WTC11 (cell line): ENCODE results near the gene CLOCK. TPM values are rescaled to one million over a fixed set of nuclear protein-coding genes. Genes with fewer than 3 reads are reported as not detected.

Source experiments
- ATAC-seq: fragments of 200-7000 bp; cut with Tn5 transposase; 2 replicates; pipeline ENCODE4 v1.10.0; 2021; ENCODE audit warnings: mild to moderate bottlenecking, moderate library complexity
- CTCF ChIA-PET: fragments of 300-600 bp; sonication (Branson Sonifier 250); formaldehyde crosslinking; loops from one replicate; lab custom pipeline; 2021; ENCODE audit warnings: antibody characterized with exemption; lab: Charles Lee
- POLR2A ChIA-PET: fragments of 350-600 bp; sonication (Branson Sonifier 250); formaldehyde crosslinking; loops from one replicate; lab custom pipeline; 2021; ENCODE audit warnings: antibody characterized with exemption; lab: Charles Lee
- DNase-seq: peaks from one replicate; pipeline ENCODE4 v3.0.0; 2021; ENCODE audit warnings: low spot score
- H3K27ac Mint-ChIP-seq: 2 replicates; pipeline ENCODE4 v1.8.0; 2021; ENCODE audit warnings: mixed read lengths
- H3K27me3 Mint-ChIP-seq: 2 replicates; pipeline ENCODE4 v1.8.0; 2021; ENCODE audit warnings: low read depth, mild to moderate bottlenecking, moderate library complexity, mixed read lengths
- H3K36me3 Mint-ChIP-seq: 2 replicates; pipeline ENCODE4 v1.8.0; 2021; ENCODE audit warnings: mixed read lengths
- H3K4me1 Mint-ChIP-seq: 2 replicates; pipeline ENCODE4 v1.8.0; 2022; ENCODE audit warnings: mixed read lengths
- H3K4me3 Mint-ChIP-seq: 2 replicates; pipeline ENCODE4 v1.8.0; 2021; ENCODE audit warnings: mild to moderate bottlenecking, moderate library complexity, mixed read lengths
- H3K9me3 Mint-ChIP-seq: 2 replicates; pipeline ENCODE4 v1.8.0; 2021; ENCODE audit warnings: mixed read lengths
- ESRRA ChIP-seq: sonication (generic); formaldehyde crosslinking; IDR thresholded peaks from 2 replicates; pipeline ENCODE4 v1.8.1; 2022; ENCODE audit warnings: mild to moderate bottlenecking, missing genetic modification reagents, borderline replicate concordance
- FOXJ3 ChIP-seq: sonication (generic); formaldehyde crosslinking; IDR thresholded peaks from 2 replicates; pipeline ENCODE4 v1.9.0; 2021; ENCODE audit warnings: missing genetic modification reagents, mild to moderate bottlenecking, borderline replicate concordance
- FOXK1 ChIP-seq: sonication (generic); formaldehyde crosslinking; IDR thresholded peaks from 2 replicates; pipeline ENCODE4 v1.8.0; 2022; ENCODE audit warnings: mild to moderate bottlenecking, moderate library complexity, missing genetic modification reagents
- KAT7 ChIP-seq: sonication (generic); formaldehyde crosslinking; IDR thresholded peaks from 2 replicates; pipeline ENCODE4 v1.8.1; 2023; ENCODE audit warnings: missing genetic modification reagents, mild to moderate bottlenecking, borderline replicate concordance
- MYBL2 ChIP-seq: sonication (generic); formaldehyde crosslinking; IDR thresholded peaks from 2 replicates; pipeline ENCODE4 v1.8.1; 2023; ENCODE audit warnings: mild to moderate bottlenecking, moderate library complexity, missing genetic modification reagents
- NFATC4 ChIP-seq: fragments of 250-450 bp; sonication (Bioruptor Pico); IDR thresholded peaks from 2 replicates; pipeline ENCODE4 v1.9.0; 2021; ENCODE audit warnings: mild to moderate bottlenecking
- NFYB ChIP-seq: sonication (generic); formaldehyde crosslinking; conservative IDR thresholded peaks from 2 replicates; pipeline ENCODE4 v1.8.0; 2022; ENCODE audit warnings: low read depth, missing genetic modification reagents
- SMAD4 ChIP-seq: sonication (generic); formaldehyde crosslinking; IDR thresholded peaks from 2 replicates; pipeline ENCODE4 v1.8.0; 2022; ENCODE audit warnings: mild to moderate bottlenecking, missing genetic modification reagents
- ZBTB21 ChIP-seq: sonication (generic); formaldehyde crosslinking; IDR thresholded peaks from 2 replicates; pipeline ENCODE4 v1.8.1; 2023; ENCODE audit warnings: mild to moderate bottlenecking, missing genetic modification reagents, borderline replicate concordance
- total RNA-seq: library from RNA; stranded (reverse); gene quantifications from 3 replicates; pipeline ENCODE4 v1.2.3, GENCODE V29; 2021
- TF ChIP-seq, protein P1 (sequence below): sonication (generic); formaldehyde crosslinking; IDR thresholded peaks from 2 replicates; pipeline ENCODE4 v1.8.0; 2022; ENCODE audit warnings: missing genetic modification reagents
- TF ChIP-seq, protein P2 (sequence below): fragments of 250-450 bp; sonication (Bioruptor Pico); IDR thresholded peaks from 2 replicates; pipeline ENCODE4 v1.9.0; 2021; ENCODE audit warnings: mild to moderate bottlenecking
- TF ChIP-seq, protein P3 (sequence below): sonication (generic); formaldehyde crosslinking; IDR thresholded peaks from 2 replicates; pipeline ENCODE4 v1.8.1; 2023; ENCODE audit warnings: mild to moderate bottlenecking, missing genetic modification reagents
- TF ChIP-seq, protein P4 (sequence below): fragments of 250-450 bp; sonication (Bioruptor Pico); conservative IDR thresholded peaks from 2 replicates; pipeline ENCODE4 v1.9.0; 2021; ENCODE audit warnings: mild to moderate bottlenecking

The CLOCK gene
- total RNA-seq, 1 experiment from 2014 or later, result 18.6 TPM

DNA sequence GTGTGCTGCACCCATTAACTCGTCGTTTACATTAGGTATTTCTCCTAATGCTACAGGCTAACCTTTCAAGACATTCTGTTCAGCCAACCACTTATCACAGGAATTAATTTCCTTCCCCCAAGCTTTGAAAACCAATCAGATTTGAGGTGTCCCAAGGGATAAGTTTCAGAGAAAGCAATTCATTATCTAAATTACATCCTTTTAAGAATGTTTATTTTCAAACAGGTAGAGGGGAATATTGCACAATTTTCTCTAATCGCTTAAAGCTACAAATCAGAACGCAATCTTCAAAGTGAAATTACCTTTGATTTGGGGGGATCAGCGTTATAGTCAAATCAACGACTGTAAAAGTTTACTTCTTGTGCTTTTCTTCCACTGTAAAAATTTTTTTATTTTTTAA, 1.6 kb downstream of the CLOCK start:
- no peaks in the 10 kb centered on the region for H3K36me3 Mint-ChIP-seq
- peak overlapping the region; percentile 90 for H3K4me3 Mint-ChIP-seq
- H3K4me1 Mint-ChIP-seq, result peaks cover 65% of the 10 kb centered on the region
- no peaks in the 10 kb centered on the region for H3K27me3 Mint-ChIP-seq
- no peak for ATAC-seq
- peak overlapping the region; percentile 61; the same call in 1 of the 2 replicates for H3K27ac Mint-ChIP-seq
- DNase-seq, result no peak
- ChIA-PET POLR2A (interaction anchor here (1.5 kb wide), 1 partner anchor 90 kb away, joined by 5 read pairs; no protein-coding TSS in a partner anchor), CTCF (interaction anchor here (0.6 to 1.6 kb wide), 8 partner anchors 11 to 929 kb away, joined by 3 to 9 read pairs (median 4); no protein-coding TSS in a partner anchor)
- TF ChIP-seq, protein P1, sequence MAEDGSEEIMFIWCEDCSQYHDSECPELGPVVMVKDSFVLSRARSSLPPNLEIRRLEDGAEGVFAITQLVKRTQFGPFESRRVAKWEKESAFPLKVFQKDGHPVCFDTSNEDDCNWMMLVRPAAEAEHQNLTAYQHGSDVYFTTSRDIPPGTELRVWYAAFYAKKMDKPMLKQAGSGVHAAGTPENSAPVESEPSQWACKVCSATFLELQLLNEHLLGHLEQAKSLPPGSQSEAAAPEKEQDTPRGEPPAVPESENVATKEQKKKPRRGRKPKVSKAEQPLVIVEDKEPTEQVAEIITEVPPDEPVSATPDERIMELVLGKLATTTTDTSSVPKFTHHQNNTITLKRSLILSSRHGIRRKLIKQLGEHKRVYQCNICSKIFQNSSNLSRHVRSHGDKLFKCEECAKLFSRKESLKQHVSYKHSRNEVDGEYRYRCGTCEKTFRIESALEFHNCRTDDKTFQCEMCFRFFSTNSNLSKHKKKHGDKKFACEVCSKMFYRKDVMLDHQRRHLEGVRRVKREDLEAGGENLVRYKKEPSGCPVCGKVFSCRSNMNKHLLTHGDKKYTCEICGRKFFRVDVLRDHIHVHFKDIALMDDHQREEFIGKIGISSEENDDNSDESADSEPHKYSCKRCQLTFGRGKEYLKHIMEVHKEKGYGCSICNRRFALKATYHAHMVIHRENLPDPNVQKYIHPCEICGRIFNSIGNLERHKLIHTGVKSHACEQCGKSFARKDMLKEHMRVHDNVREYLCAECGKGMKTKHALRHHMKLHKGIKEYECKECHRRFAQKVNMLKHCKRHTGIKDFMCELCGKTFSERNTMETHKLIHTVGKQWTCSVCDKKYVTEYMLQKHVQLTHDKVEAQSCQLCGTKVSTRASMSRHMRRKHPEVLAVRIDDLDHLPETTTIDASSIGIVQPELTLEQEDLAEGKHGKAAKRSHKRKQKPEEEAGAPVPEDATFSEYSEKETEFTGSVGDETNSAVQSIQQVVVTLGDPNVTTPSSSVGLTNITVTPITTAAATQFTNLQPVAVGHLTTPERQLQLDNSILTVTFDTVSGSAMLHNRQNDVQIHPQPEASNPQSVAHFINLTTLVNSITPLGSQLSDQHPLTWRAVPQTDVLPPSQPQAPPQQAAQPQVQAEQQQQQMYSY (CRISPR knock-in tag), result no peak
- TF ChIP-seq, protein P2, sequence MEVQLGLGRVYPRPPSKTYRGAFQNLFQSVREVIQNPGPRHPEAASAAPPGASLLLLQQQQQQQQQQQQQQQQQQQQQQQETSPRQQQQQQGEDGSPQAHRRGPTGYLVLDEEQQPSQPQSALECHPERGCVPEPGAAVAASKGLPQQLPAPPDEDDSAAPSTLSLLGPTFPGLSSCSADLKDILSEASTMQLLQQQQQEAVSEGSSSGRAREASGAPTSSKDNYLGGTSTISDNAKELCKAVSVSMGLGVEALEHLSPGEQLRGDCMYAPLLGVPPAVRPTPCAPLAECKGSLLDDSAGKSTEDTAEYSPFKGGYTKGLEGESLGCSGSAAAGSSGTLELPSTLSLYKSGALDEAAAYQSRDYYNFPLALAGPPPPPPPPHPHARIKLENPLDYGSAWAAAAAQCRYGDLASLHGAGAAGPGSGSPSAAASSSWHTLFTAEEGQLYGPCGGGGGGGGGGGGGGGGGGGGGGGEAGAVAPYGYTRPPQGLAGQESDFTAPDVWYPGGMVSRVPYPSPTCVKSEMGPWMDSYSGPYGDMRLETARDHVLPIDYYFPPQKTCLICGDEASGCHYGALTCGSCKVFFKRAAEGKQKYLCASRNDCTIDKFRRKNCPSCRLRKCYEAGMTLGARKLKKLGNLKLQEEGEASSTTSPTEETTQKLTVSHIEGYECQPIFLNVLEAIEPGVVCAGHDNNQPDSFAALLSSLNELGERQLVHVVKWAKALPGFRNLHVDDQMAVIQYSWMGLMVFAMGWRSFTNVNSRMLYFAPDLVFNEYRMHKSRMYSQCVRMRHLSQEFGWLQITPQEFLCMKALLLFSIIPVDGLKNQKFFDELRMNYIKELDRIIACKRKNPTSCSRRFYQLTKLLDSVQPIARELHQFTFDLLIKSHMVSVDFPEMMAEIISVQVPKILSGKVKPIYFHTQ (CRISPR knock-in tag), result no peak
- TF ChIP-seq, protein P3, sequence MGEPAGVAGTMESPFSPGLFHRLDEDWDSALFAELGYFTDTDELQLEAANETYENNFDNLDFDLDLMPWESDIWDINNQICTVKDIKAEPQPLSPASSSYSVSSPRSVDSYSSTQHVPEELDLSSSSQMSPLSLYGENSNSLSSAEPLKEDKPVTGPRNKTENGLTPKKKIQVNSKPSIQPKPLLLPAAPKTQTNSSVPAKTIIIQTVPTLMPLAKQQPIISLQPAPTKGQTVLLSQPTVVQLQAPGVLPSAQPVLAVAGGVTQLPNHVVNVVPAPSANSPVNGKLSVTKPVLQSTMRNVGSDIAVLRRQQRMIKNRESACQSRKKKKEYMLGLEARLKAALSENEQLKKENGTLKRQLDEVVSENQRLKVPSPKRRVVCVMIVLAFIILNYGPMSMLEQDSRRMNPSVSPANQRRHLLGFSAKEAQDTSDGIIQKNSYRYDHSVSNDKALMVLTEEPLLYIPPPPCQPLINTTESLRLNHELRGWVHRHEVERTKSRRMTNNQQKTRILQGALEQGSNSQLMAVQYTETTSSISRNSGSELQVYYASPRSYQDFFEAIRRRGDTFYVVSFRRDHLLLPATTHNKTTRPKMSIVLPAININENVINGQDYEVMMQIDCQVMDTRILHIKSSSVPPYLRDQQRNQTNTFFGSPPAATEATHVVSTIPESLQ (CRISPR knock-in tag), result no peak
- TF ChIP-seq KAT7, result no peak
- no peak for TF ChIP-seq MYBL2
- TF ChIP-seq ESRRA (CRISPR knock-in tag), result no peak
- TF ChIP-seq NFATC4 (CRISPR knock-in tag), result no peak
- TF ChIP-seq, protein P4, sequence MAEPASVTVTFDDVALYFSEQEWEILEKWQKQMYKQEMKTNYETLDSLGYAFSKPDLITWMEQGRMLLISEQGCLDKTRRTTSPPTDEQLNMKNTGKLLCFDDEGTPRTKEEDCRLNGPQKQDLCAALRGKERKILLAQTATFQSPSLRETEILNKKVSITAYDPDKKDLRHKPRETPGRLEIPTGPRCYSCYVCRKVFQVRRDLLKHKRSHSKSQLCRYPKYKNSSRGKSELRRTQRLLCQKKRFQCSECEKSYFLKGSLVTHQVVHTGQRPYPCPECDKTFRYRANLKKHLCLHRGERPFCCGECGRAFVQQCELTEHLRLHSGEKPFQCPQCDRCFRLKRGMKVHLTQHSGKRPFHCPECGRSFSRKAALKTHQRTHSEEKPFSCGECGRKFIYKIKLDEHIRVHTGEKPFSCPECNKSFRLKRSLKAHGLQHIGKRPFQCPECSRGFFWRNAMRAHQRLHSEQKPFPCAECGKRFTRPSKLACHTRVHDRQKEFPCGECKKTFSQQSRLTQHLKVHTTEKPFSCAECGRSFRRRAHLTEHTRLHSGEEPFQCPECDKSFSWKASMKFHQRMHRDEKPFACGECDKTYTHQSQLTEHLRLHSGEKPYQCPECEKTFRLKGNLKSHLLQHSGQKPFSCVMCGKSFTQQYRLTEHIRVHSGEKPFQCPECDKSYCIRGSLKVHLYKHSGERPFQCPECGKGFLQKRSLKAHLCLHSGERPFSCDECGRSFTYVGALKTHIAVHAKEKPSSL (CRISPR knock-in tag), result no peak
- TF ChIP-seq FOXK1, result no peak
- TF ChIP-seq FOXJ3, result no peak
- TF ChIP-seq NFYB (CRISPR knock-in tag), result no peak
- no peaks in the 10 kb centered on the region for H3K9me3 Mint-ChIP-seq

DNA sequence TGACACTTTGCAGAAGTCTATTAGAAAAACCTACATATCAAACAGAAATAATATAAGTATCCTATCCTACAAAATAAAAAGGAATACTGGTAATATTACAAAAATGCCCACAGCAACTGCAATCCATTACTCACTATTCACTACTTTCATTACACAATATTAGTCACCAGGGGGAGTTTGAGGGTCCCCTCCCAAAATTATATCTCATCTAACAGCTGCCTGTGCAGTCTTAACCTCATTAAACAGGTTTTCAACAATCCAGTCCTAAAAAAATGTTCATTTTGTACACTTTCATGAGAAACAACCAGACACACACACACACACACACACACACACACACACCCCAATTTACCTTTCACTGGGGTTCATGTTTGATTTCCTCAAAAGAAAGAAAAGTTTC, 2.9 kb downstream of the CLOCK start:
- Mint-ChIP-seq H3K9me3 (no peaks in the 10 kb centered on the region), H3K27ac (peak overlapping the region; percentile 45; the same call in 1 of the 2 replicates), H3K27me3 (no peaks in the 10 kb centered on the region), H3K4me3 (peak overlapping the region; percentile 90; the same call in 1 of the 2 replicates), H3K4me1 (peaks cover 55% of the 10 kb centered on the region), H3K36me3 (no peaks in the 10 kb centered on the region)
- ChIA-PET POLR2A (interaction anchor here (0.5 kb wide), 1 partner anchor 13 kb away, joined by 9 read pairs; no protein-coding TSS in a partner anchor), CTCF (interaction anchor here (1.5 kb wide), 1 partner anchor 92 kb away, joined by 6 read pairs; no protein-coding TSS in a partner anchor)
- no peak for TF ChIP-seq ZBTB21
- TF ChIP-seq NFATC4 (CRISPR knock-in tag), result no peak
- TF ChIP-seq SMAD4 (CRISPR knock-in tag), result no peak
- DNase-seq, result no peak
- no peak for ATAC-seq
